IMR-90 (cell line): ENCODE results near the gene OSBPL8. TPM values are rescaled to one million over a fixed set of nuclear protein-coding genes. Genes with fewer than 3 reads are reported as not detected.

Experiments used
- ATAC-seq: fragments of 200-7000 bp; cut with Tn5 transposase; 2 replicates; pipeline ENCODE4 v1.9.1; 2020; ENCODE audit warnings: low read depth, mild to moderate bottlenecking, moderate library complexity
- BruUV-seq: library from RNA; stranded (reverse); fragments of 400-500 nt; replicated peaks from 2 replicates; lab custom pipeline; 2021; lab: Mats Ljungman, UMichigan
- CTCF ChIA-PET: fragments of 300-600 bp; formaldehyde crosslinking; extraction: SDS; loops from one replicate; lab custom pipeline; 2021; ENCODE audit warnings: antibody characterized with exemption; lab: Yijun Ruan, JAX
- POLR2A ChIA-PET: fragments of 300-600 bp; sonication (Branson Sonifier 250); formaldehyde crosslinking; loops from one replicate; lab custom pipeline; 2022; ENCODE audit warnings: antibody characterized with exemption; ENCODE audit not compliant: unreplicated experiment; lab: Charles Lee
- DNase-seq: peaks from one replicate; pipeline ENCODE4 v3.0.0; 2013
- H2AFZ ChIP-seq: replicated peaks from 2 replicates; pipeline ENCODE3; 2013; ENCODE audit warnings: low read length, mild to moderate bottlenecking; ENCODE audit not compliant: poor library complexity
- H2AK5ac ChIP-seq: 2 replicates; pipeline ENCODE4 v1.6.1; 2013; ENCODE audit warnings: low read depth, low read length, inconsistent platforms
- H2AK9ac ChIP-seq: replicated peaks from 2 replicates; pipeline ENCODE3; 2013; ENCODE audit warnings: mild to moderate bottlenecking, low read depth, low read length, moderate library complexity; ENCODE audit not compliant: poor library complexity
- H2BK120ac ChIP-seq: 2 replicates; pipeline ENCODE4 v1.6.1; 2013; ENCODE audit warnings: low read depth, low read length, inconsistent platforms
- H2BK15ac ChIP-seq: 3 replicates; pipeline ENCODE4 v1.6.1; 2013; ENCODE audit warnings: low read depth, low read length, inconsistent platforms
- H2BK20ac ChIP-seq: 2 replicates; pipeline ENCODE4 v1.6.1; 2013; ENCODE audit warnings: low read depth, mild to moderate bottlenecking, inconsistent platforms, low read length, moderate library complexity
- H2BK5ac ChIP-seq: 2 replicates; pipeline ENCODE4 v1.6.1; 2013; ENCODE audit warnings: mild to moderate bottlenecking, low read depth, low read length, inconsistent platforms; ENCODE audit not compliant: poor library complexity, severe bottlenecking
- H3K14ac ChIP-seq: replicated peaks from 2 replicates; pipeline ENCODE4 v1.6.1; 2013; ENCODE audit warnings: low read depth, low read length, inconsistent platforms
- H3K18ac ChIP-seq: 2 replicates; pipeline ENCODE4 v1.6.1; 2013; ENCODE audit warnings: low read depth, low read length, control low read depth
- H3K23ac ChIP-seq: 2 replicates; pipeline ENCODE4 v1.6.1; 2013; ENCODE audit warnings: low read depth, low read length, inconsistent platforms
- H3K27ac ChIP-seq: 2 replicates; pipeline ENCODE4 v1.5.1; 2013; ENCODE audit warnings: mild to moderate bottlenecking, control low read depth, low read length; ENCODE audit not compliant: insufficient read depth
- H3K27me3 ChIP-seq: 2 replicates; pipeline ENCODE4 v1.6.1; 2013; ENCODE audit warnings: low read length; ENCODE audit not compliant: control insufficient read depth, insufficient read depth
- H3K36me3 ChIP-seq: 2 replicates; pipeline ENCODE4 v1.6.1; 2013; ENCODE audit warnings: low read length, mixed read lengths; ENCODE audit not compliant: control insufficient read depth, insufficient read depth
- H3K4ac ChIP-seq: 2 replicates; pipeline ENCODE4 v1.6.1; 2013; ENCODE audit warnings: low read depth, low read length, inconsistent platforms
- H3K4me1 ChIP-seq: 2 replicates; pipeline ENCODE4 v1.6.1; 2013; ENCODE audit warnings: low read length, mixed read lengths; ENCODE audit not compliant: control insufficient read depth, insufficient read depth
- H3K4me2 ChIP-seq: 2 replicates; pipeline ENCODE4 v1.6.1; 2013; ENCODE audit warnings: low read depth, mild to moderate bottlenecking, control low read depth, low read length, moderate library complexity
- H3K4me3 ChIP-seq: 2 replicates; pipeline ENCODE4 v1.5.1; 2013; ENCODE audit warnings: low read depth, mild to moderate bottlenecking, control low read depth, low read length, moderate library complexity; ENCODE audit not compliant: insufficient read depth
- H3K56ac ChIP-seq: 2 replicates; pipeline ENCODE4 v1.6.1; 2013; ENCODE audit warnings: low read length, inconsistent platforms; ENCODE audit not compliant: insufficient read depth; ENCODE audit errors: extremely low read depth
- H3K79me1 ChIP-seq, 2 experiments: 2 replicates each; pipeline ENCODE4 v1.6.1; 2013; ENCODE audit warnings: low read length in 2 of 2, inconsistent platforms in 1 of 2, low read depth in 1 of 2
- H3K9ac ChIP-seq: 2 replicates; pipeline ENCODE4 v1.6.1; 2013; ENCODE audit warnings: low read depth, low read length, control low read depth
- H3K9me1 ChIP-seq: 2 replicates; pipeline ENCODE4 v1.6.1; 2013; ENCODE audit warnings: low read length, inconsistent platforms; ENCODE audit not compliant: insufficient read depth
- H3K9me3 ChIP-seq: 2 replicates; pipeline ENCODE4 v1.6.1; 2013; ENCODE audit warnings: low read length; ENCODE audit not compliant: control insufficient read depth, insufficient read depth
- H4K20me1 ChIP-seq: 2 replicates; pipeline ENCODE4 v1.6.1; 2013; ENCODE audit warnings: low read length, inconsistent platforms; ENCODE audit not compliant: insufficient read depth
- H4K5ac ChIP-seq: 2 replicates; pipeline ENCODE4 v1.6.1; 2013; ENCODE audit warnings: mild to moderate bottlenecking, low read depth, low read length, control low read depth
- H4K8ac ChIP-seq, 2 experiments: 2 replicates each; pipeline ENCODE4 v1.6.1; 2013; ENCODE audit warnings: low read depth in 2 of 2, low read length in 2 of 2, control low read depth in 1 of 2, inconsistent platforms in 1 of 2
- H4K91ac ChIP-seq: 2 replicates; pipeline ENCODE4 v1.6.1; 2013; ENCODE audit warnings: low read depth, low read length, inconsistent platforms; ENCODE audit not compliant: insufficient read depth
- BHLHE40 ChIP-seq: fragments of 150-350 bp; IDR thresholded peaks from 2 replicates; pipeline ENCODE4 v1.6.1; 2016; ENCODE audit warnings: mild to moderate bottlenecking, low read depth, low read length
- CEBPB ChIP-seq: IDR thresholded peaks from 2 replicates; pipeline ENCODE4 v1.6.1; 2012; ENCODE audit warnings: low read depth, low read length, improper control_type of control experiment
- FOS ChIP-seq: fragments of 150-350 bp; IDR thresholded peaks from 2 replicates; pipeline ENCODE4 v1.6.1; 2016; ENCODE audit warnings: low read depth, low read length
- WGBS, 2 experiments: methylation state at CpG; one replicate each; pipeline versions ENCODE4 v1.1.5 to v1.1.7; 2013; ENCODE audit warnings: missing lambda C conversion rate in 2 of 2; ENCODE audit not compliant: insufficient read length in 1 of 2; ENCODE audit errors: extremely low coverage in 2 of 2; 5-methylcytosine and 5-hydroxymethylcytosine counted together
- dilution Hi-C: fragments of 300-500 bp; cut with HindIII; formaldehyde crosslinking; loops from one replicate; pipeline ENCODE4 v1.14.3; 2018; ENCODE audit warnings: low sequenced_read_pairs; ENCODE audit not compliant: unreplicated experiment
- in situ Hi-C: fragments of 300-500 bp; cut with MboI; formaldehyde crosslinking; loops from 3 replicates; pipeline ENCODE4 v1.14.3; 2019; ENCODE audit warnings: low sequenced_read_pairs, inconsistent platforms, mixed read lengths
- intact Hi-C: fragments of 100-400 bp; cut with micrococcal nuclease; formaldehyde crosslinking; loops from 2 replicates; pipeline ENCODE4 v1.10.0; 2022
- polyA plus RNA-seq, 3 experiments: library from polyadenylated mRNA; depleted of rRNA; stranded (reverse); fragments of >200 nt; gene quantifications; 2 replicates each; pipeline ENCODE4 v1.2.3, GENCODE V29; 2012; ENCODE audit warnings: low replicate concordance in 1 of 3
- total RNA-seq: library from RNA; depleted of rRNA; stranded (reverse); fragments of >200 nt; gene quantifications from 2 replicates; pipeline ENCODE4 v1.2.3, GENCODE V29; 2012

OSBPL8 gene
- total and polyA plus RNA-seq, 2 of the 4 experiments (the other 2 are of a cell fraction), result 17.8 to 24.2 TPM

GRCh38 chr12:76449583-76449982 is 110.0 kb downstream of the OSBPL8 start:
- Histone ChIP-seq H3K56ac (no peak overlapping the region), H4K91ac (no peak overlapping the region), H3K27me3 (no peaks in the 10 kb centered on the region), H2AK9ac (no peak overlapping the region), H4K20me1 (peaks cover 7% of the 10 kb centered on the region; the same call in 1 of the 2 replicates), H3K4me1 (no peaks in the 10 kb centered on the region; the same call in 1 of the 2 replicates), H3K4me3 (no peak overlapping the region), H3K14ac (no peak overlapping the region), H2AFZ (no peak overlapping the region), H3K23ac (no peak overlapping the region), H3K18ac (no peak overlapping the region; the same call in 1 of the 2 replicates), H3K9me1 (peaks cover 3% of the 10 kb centered on the region; the same call in 1 of the 2 replicates), H3K36me3 (peaks cover 2% of the 10 kb centered on the region; the same call in 1 of the 2 replicates), H2AK5ac (no peak overlapping the region), H3K79me1 (peaks cover 6 to 41% of the 10 kb centered on the region in 2 experiments; a peak in 3 of 4 replicates), H4K8ac (no peak overlapping the region), H3K9me3 (no peaks in the 10 kb centered on the region), H2BK5ac (peak overlapping the region; percentile 36), H2BK15ac (0 out of 3 replicates have a peak overlapping the region, but pooled peaks have one; percentile 30), H2BK120ac (no peak overlapping the region), H4K5ac (no peak overlapping the region), H3K4ac (no peak overlapping the region; the same call in 1 of the 2 replicates), H3K9ac (no peak overlapping the region), H3K4me2 (peak overlapping the region; percentile 41; the same call in 1 of the 2 replicates), H3K27ac (no peak overlapping the region), H2BK20ac (peak overlapping the region; percentile 11; the same call in 1 of the 2 replicates)
- intact Hi-C loops (no loop called here), in situ Hi-C loops (no loop called here), dilution Hi-C loops (no loop called here)
- TF ChIP-seq CEBPB, result peak; percentile 65; the same call in 1 of the 2 replicates
- peak; percentile 13; the same call in 1 of the 2 replicates for TF ChIP-seq FOS
- no peak for TF ChIP-seq BHLHE40
- CTCF ChIA-PET, result no interaction called here
- POLR2A ChIA-PET, result no interaction called here
- no CpG with 5 or more reads among the region's 2 CpGs for WGBS, 2 experiments
- peak; percentile 64 for DNase-seq
- no TSS peak for BruUV-seq
- ATAC-seq, result no peak
